Central memory CD8-positive, alpha-beta T cell (primary cell): ENCODE results near the gene PPP1R2.

Experiments used
- ATAC-seq: fragments of 150-1000 bp; cut with Tn5 transposase; replicated peaks from 2 replicates; pipeline ENCODE4 v1.10.0; 2022; ENCODE audit warnings: mild to moderate bottlenecking, moderate FRiP score, moderate number of reproducible peaks; ENCODE audit not compliant: poor library complexity, severe bottlenecking; ENCODE audit errors: extremely low read depth
- DNase-seq, 2 donors: peaks; one replicate each; pipeline ENCODE4 v3.0.0; 2021; ENCODE audit warnings: low spot score in 2 of 2
- H3K27ac Mint-ChIP-seq: one replicate; pipeline ENCODE4 v1.8.0; 2022; ENCODE audit warnings: low read depth, mild to moderate bottlenecking, moderate library complexity, mixed read lengths
- H3K27me3 Mint-ChIP-seq: one replicate; pipeline ENCODE4 v1.8.0; 2022; ENCODE audit warnings: mixed read lengths
- H3K36me3 Mint-ChIP-seq: one replicate; pipeline ENCODE4 v1.8.0; 2022; ENCODE audit warnings: mild to moderate bottlenecking, moderate library complexity, mixed read lengths; ENCODE audit not compliant: insufficient read depth
- H3K4me1 Mint-ChIP-seq: one replicate; pipeline ENCODE4 v1.8.0; 2022; ENCODE audit warnings: mixed read lengths
- H3K4me3 Mint-ChIP-seq: one replicate; pipeline ENCODE4 v1.8.0; 2022; ENCODE audit warnings: mild to moderate bottlenecking, moderate library complexity, mixed read lengths
- H3K9me3 Mint-ChIP-seq: one replicate; pipeline ENCODE4 v1.8.0; 2022; ENCODE audit warnings: mixed read lengths

PPP1R2 gene

GRCh38 chr3:195558602-195559001 lies 15.5 kb upstream of the PPP1R2 start:
- Mint-ChIP-seq H3K27ac (no peak overlapping the region), H3K9me3 (no peaks in the 10 kb centered on the region), H3K36me3 (peaks cover 2% of the 10 kb centered on the region), H3K4me3 (no peak overlapping the region), H3K4me1 (peaks cover 5% of the 10 kb centered on the region), H3K27me3 (no peaks in the 10 kb centered on the region)
- no peak for DNase-seq
- peak; percentile 32 for ATAC-seq

DNA sequence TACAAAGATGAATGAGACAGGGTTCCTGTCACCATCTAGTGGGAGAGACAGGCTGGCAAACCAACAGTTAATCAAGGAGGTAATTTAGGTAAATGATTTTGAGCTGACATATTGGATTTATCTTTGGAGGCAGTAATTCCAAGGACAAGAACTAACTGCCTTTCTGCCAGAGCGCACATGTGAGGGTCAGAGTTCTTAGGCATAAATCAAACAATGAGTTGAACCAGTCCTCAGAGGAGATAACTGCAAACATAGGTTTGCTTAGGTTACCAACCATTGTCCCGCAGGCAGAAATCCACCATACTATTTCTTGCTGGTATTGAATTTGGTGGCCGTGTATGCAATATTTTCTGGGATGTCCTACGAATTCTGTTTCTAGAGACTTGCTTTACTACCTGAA lies 14.2 kb upstream of the PPP1R2 start:
- peaks cover 2% of the 10 kb centered on the region for H3K36me3 Mint-ChIP-seq
- DNase-seq, result no peak
- H3K27ac Mint-ChIP-seq, result no peak overlapping the region
- no peaks in the 10 kb centered on the region for H3K27me3 Mint-ChIP-seq
- no peaks in the 10 kb centered on the region for H3K9me3 Mint-ChIP-seq
- H3K4me1 Mint-ChIP-seq, result peaks cover 12% of the 10 kb centered on the region
- no peak overlapping the region for H3K4me3 Mint-ChIP-seq
- no peak for ATAC-seq

DNA sequence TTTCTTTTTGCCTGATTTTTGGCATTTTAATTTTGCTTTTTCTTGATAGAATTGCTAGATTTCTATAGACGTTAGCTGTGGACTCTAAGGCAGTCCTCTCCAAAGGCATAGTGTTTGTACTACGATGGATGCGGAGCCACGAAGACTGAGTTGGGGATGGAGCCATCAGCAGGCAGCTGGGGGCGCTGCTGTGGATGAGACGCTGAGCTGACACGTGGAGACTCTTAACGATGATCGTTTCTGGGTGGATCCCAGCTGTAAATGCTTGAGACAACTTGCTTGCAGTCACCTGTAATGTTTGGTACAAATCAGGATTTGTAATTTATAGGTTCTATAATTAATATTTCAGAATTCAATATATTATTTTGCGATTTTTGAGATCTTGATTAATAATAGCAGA lies 13.3 kb upstream of the PPP1R2 start:
- Mint-ChIP-seq H3K4me1 (peaks cover 17% of the 10 kb centered on the region), H3K27me3 (no peaks in the 10 kb centered on the region), H3K9me3 (no peaks in the 10 kb centered on the region), H3K4me3 (no peak overlapping the region), H3K27ac (peak overlapping the region; percentile 89), H3K36me3 (peaks cover 2% of the 10 kb centered on the region)
- ATAC-seq (peak; percentile 54), DNase-seq (no peak)

- H3K9me3 Mint-ChIP-seq, result no peaks in the 10 kb centered on the region
- peaks cover 24% of the 10 kb centered on the region for H3K4me1 Mint-ChIP-seq
- no peak overlapping the region for H3K4me3 Mint-ChIP-seq
- H3K27me3 Mint-ChIP-seq, result no peaks in the 10 kb centered on the region
- DNase-seq, result no peak
- ATAC-seq, result no peak
- H3K27ac Mint-ChIP-seq, result peak overlapping the region; percentile 89
- peaks cover 3% of the 10 kb centered on the region for H3K36me3 Mint-ChIP-seq
Observed at GRCh38 chr3:195555110-195555509, 12.0 kb upstream of the PPP1R2 start.

GRCh38 chr3:195554458-195554857 lies 11.3 kb upstream of the PPP1R2 start:
- H3K9me3 Mint-ChIP-seq, result no peaks in the 10 kb centered on the region
- H3K27ac Mint-ChIP-seq, result no peak overlapping the region
- DNase-seq, result no peak
- H3K27me3 Mint-ChIP-seq, result no peaks in the 10 kb centered on the region
- peaks cover 4% of the 10 kb centered on the region for H3K36me3 Mint-ChIP-seq
- H3K4me1 Mint-ChIP-seq, result peaks cover 29% of the 10 kb centered on the region
- H3K4me3 Mint-ChIP-seq, result no peak overlapping the region
- no peak for ATAC-seq

GRCh38 chr3:195553268-195553667 lies 10.1 kb upstream of the PPP1R2 start:
- Mint-ChIP-seq H3K9me3 (no peaks in the 10 kb centered on the region), H3K4me1 (peaks cover 37% of the 10 kb centered on the region), H3K27me3 (no peaks in the 10 kb centered on the region), H3K4me3 (no peak overlapping the region), H3K27ac (peak overlapping the region; percentile 83), H3K36me3 (peaks cover 4% of the 10 kb centered on the region)
- ATAC-seq (no peak), DNase-seq (no peak)

- peak overlapping the region; percentile 83 for H3K27ac Mint-ChIP-seq
- H3K9me3 Mint-ChIP-seq, result no peaks in the 10 kb centered on the region
- peaks cover 50% of the 10 kb centered on the region for H3K4me1 Mint-ChIP-seq
- H3K27me3 Mint-ChIP-seq, result no peaks in the 10 kb centered on the region
- H3K4me3 Mint-ChIP-seq, result peak overlapping the region; percentile 23
- ATAC-seq, result no peak
- peaks cover 4% of the 10 kb centered on the region for H3K36me3 Mint-ChIP-seq
- no peak for DNase-seq
Observed at GRCh38 chr3:195551381-195551978, 8.4 kb upstream of the PPP1R2 start.

- H3K27ac Mint-ChIP-seq, result peak overlapping the region; percentile 83
- no peaks in the 10 kb centered on the region for H3K27me3 Mint-ChIP-seq
- DNase-seq (no peak), ATAC-seq (peak; percentile 20)
- no peaks in the 10 kb centered on the region for H3K9me3 Mint-ChIP-seq
- H3K4me3 Mint-ChIP-seq, result peak overlapping the region; percentile 75
- H3K4me1 Mint-ChIP-seq, result peaks cover 57% of the 10 kb centered on the region
- peaks cover 4% of the 10 kb centered on the region for H3K36me3 Mint-ChIP-seq
Observed at GRCh38 chr3:195550723-195551122, 7.6 kb upstream of the PPP1R2 start.

GRCh38 chr3:195549931-195550519 lies 6.9 kb upstream of the PPP1R2 start:
- peak; percentile 89 for ATAC-seq
- DNase-seq, result peak; percentile 58 to 77
- peaks cover 61% of the 10 kb centered on the region for H3K4me1 Mint-ChIP-seq

DNA sequence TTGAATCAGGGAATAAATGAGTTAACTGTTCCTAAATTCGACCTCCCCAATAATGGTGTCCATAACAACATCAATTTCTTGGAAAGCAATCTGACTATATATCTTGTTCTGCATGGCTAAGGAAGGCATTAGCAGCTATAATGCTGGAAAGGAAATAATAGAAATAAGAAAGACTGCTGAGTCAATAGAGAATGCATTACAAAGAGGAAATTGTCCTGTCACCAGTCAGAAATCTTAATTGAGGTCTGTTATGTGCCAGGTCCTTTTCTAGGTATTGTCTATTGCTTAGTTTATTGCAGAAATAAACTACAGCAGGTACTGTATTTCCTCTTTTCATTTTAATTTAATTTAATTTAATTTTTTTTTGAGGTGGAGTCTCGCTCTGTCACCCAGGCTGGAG lies 5.9 kb upstream of the PPP1R2 start:
- no peak overlapping the region for H3K27ac Mint-ChIP-seq
- H3K36me3 Mint-ChIP-seq, result peaks cover 11% of the 10 kb centered on the region
- H3K9me3 Mint-ChIP-seq, result no peaks in the 10 kb centered on the region
- H3K27me3 Mint-ChIP-seq, result no peaks in the 10 kb centered on the region
- H3K4me3 Mint-ChIP-seq, result peak overlapping the region; percentile 50
- ATAC-seq (no peak), DNase-seq (no peak)
- peaks cover 70% of the 10 kb centered on the region for H3K4me1 Mint-ChIP-seq

More at GRCh38 chr3:195549931-195550519, 6.9 kb upstream of the PPP1R2 start:
- Mint-ChIP-seq H3K9me3 (no peaks in the 10 kb centered on the region), H3K27me3 (no peaks in the 10 kb centered on the region), H3K27ac (peak overlapping the region; percentile 83), H3K4me3 (peak overlapping the region; percentile 75), H3K36me3 (peaks cover 8% of the 10 kb centered on the region)

DNA sequence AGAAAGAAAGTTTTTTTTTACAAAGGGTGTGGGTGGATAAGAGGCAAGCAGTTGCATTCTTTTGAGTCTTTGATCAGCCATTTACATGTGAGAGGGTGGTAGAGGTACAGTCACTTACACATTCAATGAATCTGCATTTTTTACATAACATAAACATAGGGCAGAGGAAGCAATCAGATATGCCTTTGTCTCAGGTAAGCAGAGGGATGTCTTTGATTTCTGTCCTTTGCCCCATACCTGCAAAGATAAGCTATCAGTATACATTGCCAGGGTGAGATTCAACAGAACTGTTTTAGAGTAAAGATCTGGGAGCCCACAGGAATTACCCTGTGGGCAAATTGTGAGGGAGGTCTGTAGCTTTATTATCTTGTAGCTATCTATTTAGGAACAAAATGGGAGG lies 5.4 kb upstream of the PPP1R2 start:
- Mint-ChIP-seq H3K4me3 (peak overlapping the region; percentile 50), H3K27ac (peak overlapping the region; percentile 23), H3K4me1 (peaks cover 74% of the 10 kb centered on the region), H3K9me3 (no peaks in the 10 kb centered on the region), H3K27me3 (no peaks in the 10 kb centered on the region), H3K36me3 (peaks cover 14% of the 10 kb centered on the region)
- ATAC-seq (no peak), DNase-seq (no peak)

DNA sequence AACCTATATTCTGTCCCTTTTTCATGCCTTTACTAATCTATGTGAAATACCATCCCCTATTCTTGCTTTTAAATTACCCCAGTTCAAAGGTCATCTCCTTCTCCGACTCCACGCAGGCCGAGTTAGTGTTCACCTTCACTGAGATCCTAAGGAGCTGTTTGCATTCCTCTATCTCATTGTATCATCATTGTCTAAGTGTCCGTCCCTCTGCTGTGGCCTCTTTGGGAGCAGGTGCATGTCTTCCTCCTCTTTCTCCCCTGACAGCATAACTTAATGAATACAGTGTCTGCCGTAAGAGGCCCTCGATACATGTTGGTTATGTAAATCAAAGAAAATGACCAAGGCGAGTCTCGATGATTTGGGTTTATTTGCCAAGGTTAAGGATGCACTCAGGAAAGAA lies 4.9 kb upstream of the PPP1R2 start:
- DNase-seq, result no peak
- peaks cover 70% of the 10 kb centered on the region for H3K4me1 Mint-ChIP-seq
- H3K27me3 Mint-ChIP-seq, result no peaks in the 10 kb centered on the region
- no peaks in the 10 kb centered on the region for H3K9me3 Mint-ChIP-seq
- peaks cover 18% of the 10 kb centered on the region for H3K36me3 Mint-ChIP-seq
- no peak for ATAC-seq
- peak overlapping the region; percentile 23 for H3K27ac Mint-ChIP-seq
- peak overlapping the region; percentile 50 for H3K4me3 Mint-ChIP-seq

GRCh38 chr3:195546130-195546560 lies 3.0 kb upstream of the PPP1R2 start:
- no peak for ATAC-seq

More at GRCh38 chr3:195546130-195546560, 3.0 kb upstream of the PPP1R2 start:
- H3K4me3 Mint-ChIP-seq, result peak overlapping the region; percentile 79
- H3K36me3 Mint-ChIP-seq, result peaks cover 26% of the 10 kb centered on the region
- peaks cover 71% of the 10 kb centered on the region for H3K4me1 Mint-ChIP-seq
- no peaks in the 10 kb centered on the region for H3K27me3 Mint-ChIP-seq
- no peak for DNase-seq
- peak overlapping the region; percentile 88 for H3K27ac Mint-ChIP-seq
- H3K9me3 Mint-ChIP-seq, result no peaks in the 10 kb centered on the region
